Astrocyte (in vitro differentiated cells and primary cell): ENCODE results near the gene GSAP. TPM values are rescaled to one million over a fixed set of nuclear protein-coding genes. Genes with fewer than 3 reads are reported as not detected.

Source experiments
- DNase-seq: peaks from one replicate; pipeline ENCODE4 v3.0.0-alpha.2; 2010; ENCODE audit warnings: low read depth
- FAIRE-seq: peaks from 2 replicates; lab custom pipeline; 2011; peaks lifted over from hg19 to GRCh38; lab: Jason Lieb, UNC
- H2AFZ ChIP-seq: 2 replicates; pipeline ENCODE4 v1.6.0; 2012; ENCODE audit warnings: low read depth, low read length, inconsistent platforms
- H3K27ac ChIP-seq: 2 replicates; pipeline ENCODE4 v1.5.1; 2011; ENCODE audit warnings: low read depth, low read length, inconsistent platforms
- H3K27me3 ChIP-seq: 2 replicates; pipeline ENCODE4 v1.6.0; 2011; ENCODE audit warnings: low read length, inconsistent platforms; ENCODE audit not compliant: insufficient read depth
- H3K36me3 ChIP-seq: 2 replicates; pipeline ENCODE4 v1.5.1; 2011; ENCODE audit warnings: low read length, inconsistent platforms; ENCODE audit not compliant: insufficient read depth
- H3K4me1 ChIP-seq: 2 replicates; pipeline ENCODE4 v1.5.1; 2011; ENCODE audit warnings: low read length, inconsistent platforms; ENCODE audit not compliant: insufficient read depth
- H3K4me2 ChIP-seq: 2 replicates; pipeline ENCODE4 v1.6.0; 2012; ENCODE audit warnings: low read length, inconsistent platforms
- H3K4me3 ChIP-seq: 2 replicates; pipeline ENCODE4 v1.5.1; 2011; ENCODE audit warnings: low read depth, mild to moderate bottlenecking, low read length, inconsistent platforms; ENCODE audit not compliant: insufficient read depth
- H3K79me2 ChIP-seq: 2 replicates; pipeline ENCODE4 v1.6.0; 2012; ENCODE audit warnings: mild to moderate bottlenecking, low read length, inconsistent platforms; ENCODE audit not compliant: insufficient read depth
- H3K9ac ChIP-seq: 2 replicates; pipeline ENCODE4 v1.6.0; 2012; ENCODE audit warnings: mild to moderate bottlenecking, low read length, inconsistent platforms
- H3K9me3 ChIP-seq: 2 replicates; pipeline ENCODE4 v1.5.1; 2012; ENCODE audit warnings: low read depth, mild to moderate bottlenecking, low read length, inconsistent platforms; ENCODE audit not compliant: insufficient read depth
- H4K20me1 ChIP-seq: 2 replicates; pipeline ENCODE4 v1.6.0; 2012; ENCODE audit warnings: low read length, inconsistent platforms; ENCODE audit not compliant: insufficient read depth
- H3K27ac Mint-ChIP-seq: one replicate; pipeline ENCODE4 v1.8.0; 2021; ENCODE audit warnings: mild to moderate bottlenecking, mixed read lengths; ENCODE audit not compliant: unreplicated experiment
- H3K27me3 Mint-ChIP-seq: one replicate; pipeline ENCODE4 v1.8.0; 2021; ENCODE audit warnings: low read depth, mixed read lengths; ENCODE audit not compliant: unreplicated experiment
- H3K36me3 Mint-ChIP-seq: one replicate; pipeline ENCODE4 v1.8.0; 2021; ENCODE audit warnings: low read depth, mixed read lengths; ENCODE audit not compliant: unreplicated experiment
- H3K4me1 Mint-ChIP-seq: one replicate; pipeline ENCODE4 v1.8.0; 2021; ENCODE audit warnings: low read depth, mixed read lengths; ENCODE audit not compliant: unreplicated experiment
- H3K4me3 Mint-ChIP-seq: one replicate; pipeline ENCODE4 v1.8.0; 2021; ENCODE audit warnings: mild to moderate bottlenecking, moderate library complexity, mixed read lengths; ENCODE audit not compliant: unreplicated experiment
- H3K9me3 Mint-ChIP-seq: one replicate; pipeline ENCODE4 v1.8.0; 2021; ENCODE audit warnings: mild to moderate bottlenecking, mixed read lengths; ENCODE audit not compliant: unreplicated experiment
- EZH2 ChIP-seq: IDR thresholded peaks from 2 replicates; pipeline ENCODE4 v1.6.1; 2012; ENCODE audit warnings: mild to moderate bottlenecking, low read length, inconsistent platforms; ENCODE audit not compliant: insufficient read depth
- total RNA-seq: library from RNA; stranded (reverse); gene quantifications from 2 replicates; pipeline ENCODE4 v1.2.1, GENCODE V29; 2021
- TF ChIP-seq, protein P1 (sequence below): IDR thresholded peaks from 2 replicates; pipeline ENCODE4 v1.5.1; 2011; ENCODE audit warnings: low read depth, mild to moderate bottlenecking, inconsistent platforms, low read length, moderate library complexity; ENCODE audit not compliant: insufficient read depth

Gene GSAP
- total RNA-seq, 1 donor from 2014 or later, result 4.1 TPM

DNA sequence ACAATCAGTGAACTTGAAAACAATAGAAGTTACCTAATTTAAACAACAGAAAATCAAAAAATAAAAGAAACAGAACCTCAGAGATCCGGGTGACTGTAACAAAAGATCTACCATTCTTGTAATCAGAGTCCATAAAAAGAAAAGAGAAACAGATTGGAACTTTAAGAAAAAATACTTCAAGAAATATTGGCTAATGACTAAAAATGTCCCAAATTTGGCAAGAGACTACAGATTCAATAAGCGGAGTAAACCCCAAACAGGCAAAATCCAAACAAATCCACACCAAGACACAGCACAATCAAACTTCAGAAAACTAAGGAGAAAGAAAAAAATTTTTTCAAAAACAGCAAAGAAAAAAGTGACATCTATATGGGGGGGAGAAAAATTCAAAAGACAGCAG lies 15.1 kb downstream of the GSAP start:
- H3K27ac Mint-ChIP-seq, result no peak overlapping the region
- Histone ChIP-seq H3K4me1 (no peaks in the 10 kb centered on the region), H3K27me3 (no peaks in the 10 kb centered on the region), H3K4me2 (no peak overlapping the region), H3K9me3 (no peaks in the 10 kb centered on the region), H3K36me3 (no peaks in the 10 kb centered on the region), H3K27ac (no peak overlapping the region), H3K4me3 (no peak overlapping the region), H2AFZ (no peak overlapping the region), H4K20me1 (no peaks in the 10 kb centered on the region), H3K79me2 (no peaks in the 10 kb centered on the region), H3K9ac (no peak overlapping the region)
- FAIRE-seq, result no peak
- no peaks in the 10 kb centered on the region for H3K27me3 Mint-ChIP-seq
- no peaks in the 10 kb centered on the region for H3K9me3 Mint-ChIP-seq
- DNase-seq, result no peak
- TF ChIP-seq, protein P1, sequence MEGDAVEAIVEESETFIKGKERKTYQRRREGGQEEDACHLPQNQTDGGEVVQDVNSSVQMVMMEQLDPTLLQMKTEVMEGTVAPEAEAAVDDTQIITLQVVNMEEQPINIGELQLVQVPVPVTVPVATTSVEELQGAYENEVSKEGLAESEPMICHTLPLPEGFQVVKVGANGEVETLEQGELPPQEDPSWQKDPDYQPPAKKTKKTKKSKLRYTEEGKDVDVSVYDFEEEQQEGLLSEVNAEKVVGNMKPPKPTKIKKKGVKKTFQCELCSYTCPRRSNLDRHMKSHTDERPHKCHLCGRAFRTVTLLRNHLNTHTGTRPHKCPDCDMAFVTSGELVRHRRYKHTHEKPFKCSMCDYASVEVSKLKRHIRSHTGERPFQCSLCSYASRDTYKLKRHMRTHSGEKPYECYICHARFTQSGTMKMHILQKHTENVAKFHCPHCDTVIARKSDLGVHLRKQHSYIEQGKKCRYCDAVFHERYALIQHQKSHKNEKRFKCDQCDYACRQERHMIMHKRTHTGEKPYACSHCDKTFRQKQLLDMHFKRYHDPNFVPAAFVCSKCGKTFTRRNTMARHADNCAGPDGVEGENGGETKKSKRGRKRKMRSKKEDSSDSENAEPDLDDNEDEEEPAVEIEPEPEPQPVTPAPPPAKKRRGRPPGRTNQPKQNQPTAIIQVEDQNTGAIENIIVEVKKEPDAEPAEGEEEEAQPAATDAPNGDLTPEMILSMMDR, result no peak
- TF ChIP-seq EZH2, result no peak
- peaks cover 6% of the 10 kb centered on the region for H3K4me1 Mint-ChIP-seq
- no peak overlapping the region for H3K4me3 Mint-ChIP-seq
- H3K36me3 Mint-ChIP-seq, result peaks cover 2% of the 10 kb centered on the region

GRCh38 chr7:77399816-77400215 lies 16.3 kb downstream of the GSAP start:
- DNase-seq (no peak), FAIRE-seq (no peak)
- H3K36me3 ChIP-seq, result no peaks in the 10 kb centered on the region
- no peak overlapping the region for H3K4me3 Mint-ChIP-seq
- no peaks in the 10 kb centered on the region for H3K4me1 ChIP-seq
- no peaks in the 10 kb centered on the region for H4K20me1 ChIP-seq
- no peak overlapping the region for H2AFZ ChIP-seq
- H3K27ac ChIP-seq, result no peak overlapping the region
- H3K9me3 ChIP-seq, result no peaks in the 10 kb centered on the region
- H3K9me3 Mint-ChIP-seq, result no peaks in the 10 kb centered on the region
- no peaks in the 10 kb centered on the region for H3K79me2 ChIP-seq
- peaks cover 2% of the 10 kb centered on the region for H3K36me3 Mint-ChIP-seq
- H3K27ac Mint-ChIP-seq, result no peak overlapping the region
- H3K4me2 ChIP-seq, result no peak overlapping the region
- H3K27me3 ChIP-seq, result no peaks in the 10 kb centered on the region
- no peak overlapping the region for H3K9ac ChIP-seq
- H3K27me3 Mint-ChIP-seq, result no peaks in the 10 kb centered on the region
- no peak overlapping the region for H3K4me3 ChIP-seq
- TF ChIP-seq EZH2, result no peak
- TF ChIP-seq, protein P1, result no peak
- peaks cover 6% of the 10 kb centered on the region for H3K4me1 Mint-ChIP-seq

- no peak for FAIRE-seq
- Histone ChIP-seq H3K79me2 (no peaks in the 10 kb centered on the region), H3K4me3 (no peak overlapping the region), H3K9ac (no peak overlapping the region), H4K20me1 (no peaks in the 10 kb centered on the region), H3K27me3 (no peaks in the 10 kb centered on the region), H2AFZ (no peak overlapping the region), H3K9me3 (no peaks in the 10 kb centered on the region), H3K4me1 (no peaks in the 10 kb centered on the region), H3K36me3 (no peaks in the 10 kb centered on the region), H3K4me2 (no peak overlapping the region), H3K27ac (no peak overlapping the region)
- no peak for DNase-seq
- Mint-ChIP-seq H3K9me3 (no peaks in the 10 kb centered on the region), H3K36me3 (peaks cover 5% of the 10 kb centered on the region), H3K27ac (no peak overlapping the region), H3K27me3 (no peaks in the 10 kb centered on the region), H3K4me3 (no peak overlapping the region), H3K4me1 (peaks cover 3% of the 10 kb centered on the region)
- TF ChIP-seq, protein P1, result no peak
- no peak for TF ChIP-seq EZH2
Observed at GRCh38 chr7:77396894-77397547, 19.1 kb downstream of the GSAP start.
